M059J (cell line): Measurements from ENCODE around the gene FBXO21. TPM values are rescaled to one million over a fixed set of nuclear protein-coding genes. Genes with fewer than 3 reads are reported as not detected.
"Not testable (repeated sequence)": the region's sequence is repeated elsewhere in the genome, so short reads cannot be mapped to it uniquely, and the experiment has no call there.

Source experiments
- DNase-seq: peaks from one replicate; pipeline ENCODE4 v3.0.0-alpha.2; 2012; ENCODE audit warnings: low read depth
- total RNA-seq: library from RNA; depleted of rRNA; stranded (reverse); fragments of >200 nt; shearing (Covaris generic); gene quantifications from 2 replicates; pipeline ENCODE4 v1.2.3, GENCODE V29; 2014; rRNA removed

The FBXO21 gene
- total RNA-seq, 1 experiment from 2014 or later, result 63.2 TPM

DNA sequence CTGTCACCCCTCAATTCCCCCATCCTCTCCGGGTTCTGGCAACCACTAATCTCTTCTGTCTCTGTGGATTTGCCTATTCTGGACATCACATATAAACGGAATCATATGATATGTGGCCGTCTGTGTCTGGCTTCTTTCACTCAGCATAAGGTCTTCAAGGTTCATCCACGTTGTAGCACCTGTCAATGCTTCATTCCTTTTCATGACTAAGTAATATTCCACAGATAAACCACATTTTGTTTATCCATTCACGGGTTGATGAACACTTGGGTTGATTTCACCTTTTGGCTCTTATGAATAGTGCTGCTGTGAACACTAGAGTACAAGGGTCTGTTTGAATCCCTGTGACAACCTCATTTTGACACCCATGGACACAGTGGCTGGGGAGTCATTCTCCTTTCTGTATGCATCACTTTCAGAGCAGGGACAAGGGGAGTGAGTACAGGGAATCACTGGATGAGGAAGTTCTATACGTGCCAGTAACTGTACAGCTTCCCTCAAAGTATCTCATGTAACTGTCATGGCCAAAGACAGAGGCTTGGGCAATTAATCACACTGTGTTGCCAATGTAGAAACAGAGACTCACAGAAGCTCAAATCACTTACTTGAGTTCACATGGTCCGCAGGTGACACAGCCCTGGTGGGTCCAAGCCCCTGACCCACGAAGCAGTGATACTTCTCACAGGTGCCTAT, 80.2 kb downstream of the FBXO21 start:
- no peak for DNase-seq

- no peak for DNase-seq
These were observed 84.4 kb downstream of the FBXO21 start for GRCh38 chr12:117105902-117106301.

GRCh38 chr12:117104003-117104402, 86.3 kb downstream of the FBXO21 start:
- not testable (repeated sequence) for DNase-seq

DNA sequence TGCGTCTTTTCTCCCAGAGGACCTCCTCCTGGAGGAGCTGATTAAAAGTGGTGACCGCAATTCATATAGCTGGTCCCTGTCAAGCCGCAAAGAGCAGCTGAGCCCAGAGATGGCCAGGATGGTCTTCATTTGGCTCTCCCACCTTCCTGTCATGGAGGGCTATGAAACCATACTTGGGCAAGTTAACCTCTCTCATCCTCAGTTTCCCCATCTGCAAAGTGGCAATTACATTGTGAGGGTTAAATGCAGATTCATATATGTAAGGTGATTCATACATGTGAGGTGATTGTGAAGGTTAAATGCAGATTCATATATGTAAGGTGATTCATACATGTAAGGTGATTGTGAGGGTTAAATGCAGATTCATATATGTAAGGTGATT, 87.5 kb downstream of the FBXO21 start:
- DNase-seq, result no peak

- DNase-seq, result no peak
These were observed 88.1 kb downstream of the FBXO21 start for GRCh38 chr12:117101953-117102799.

DNA sequence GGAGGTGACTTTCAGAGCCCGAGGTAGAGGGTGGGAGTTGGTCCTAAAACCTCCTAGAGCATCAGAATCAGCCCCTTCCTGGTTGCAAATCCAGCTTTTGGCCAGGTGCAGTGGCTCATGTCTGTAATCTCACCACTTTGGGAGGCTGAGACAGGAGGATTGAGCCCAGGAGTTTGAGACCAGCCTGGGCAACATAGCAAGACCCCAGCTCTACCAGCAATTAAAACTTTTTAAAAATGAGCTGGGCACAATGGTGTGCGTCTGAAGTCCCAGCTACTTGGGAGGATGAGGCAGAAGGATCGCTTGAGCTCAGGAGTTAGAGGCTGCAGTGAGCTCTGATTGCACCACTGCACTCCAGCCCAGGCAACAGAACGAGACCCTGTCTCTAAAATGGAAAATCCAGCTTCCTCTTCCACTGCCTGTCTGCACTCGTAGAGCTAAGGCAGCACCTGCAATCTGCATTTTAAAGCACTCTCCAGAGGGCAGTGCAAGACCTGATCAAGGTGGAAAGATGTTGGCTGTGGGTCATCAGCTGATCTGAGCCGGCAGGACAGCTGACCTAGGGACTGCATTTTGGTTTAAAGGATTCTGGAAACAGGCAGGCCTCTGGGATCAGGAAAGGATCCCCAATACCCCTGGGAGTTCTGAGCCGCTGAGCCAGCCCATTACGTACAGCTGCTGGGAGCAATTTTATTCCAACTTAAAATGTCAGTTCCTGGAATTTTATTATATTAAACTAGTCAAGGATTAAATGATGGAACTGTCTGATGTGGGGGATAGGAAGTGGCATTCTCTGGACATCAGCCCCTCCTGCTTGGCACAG, 89.2 kb downstream of the FBXO21 start:
- DNase-seq, result no peak

DNA sequence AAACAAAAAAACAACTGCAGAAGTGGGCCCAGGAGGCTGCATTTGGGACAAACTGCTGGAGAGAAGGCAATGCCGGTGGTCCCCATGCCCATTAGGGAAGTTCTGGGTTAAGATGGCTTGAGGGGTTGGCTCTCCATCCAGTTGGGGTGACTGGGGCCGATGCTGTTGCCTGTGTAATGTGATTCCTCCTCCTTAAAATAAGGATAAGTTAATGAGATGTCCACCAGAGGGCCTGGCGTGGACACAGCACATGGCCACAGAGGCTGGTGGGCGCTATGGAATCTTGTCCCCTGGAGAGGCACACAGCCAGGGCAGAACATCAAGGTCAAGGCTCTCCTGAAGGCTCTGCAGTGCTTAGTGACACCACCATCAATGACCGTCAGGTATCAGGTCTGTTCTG, 90.0 kb downstream of the FBXO21 start:
- DNase-seq, result peak; percentile 13

DNA sequence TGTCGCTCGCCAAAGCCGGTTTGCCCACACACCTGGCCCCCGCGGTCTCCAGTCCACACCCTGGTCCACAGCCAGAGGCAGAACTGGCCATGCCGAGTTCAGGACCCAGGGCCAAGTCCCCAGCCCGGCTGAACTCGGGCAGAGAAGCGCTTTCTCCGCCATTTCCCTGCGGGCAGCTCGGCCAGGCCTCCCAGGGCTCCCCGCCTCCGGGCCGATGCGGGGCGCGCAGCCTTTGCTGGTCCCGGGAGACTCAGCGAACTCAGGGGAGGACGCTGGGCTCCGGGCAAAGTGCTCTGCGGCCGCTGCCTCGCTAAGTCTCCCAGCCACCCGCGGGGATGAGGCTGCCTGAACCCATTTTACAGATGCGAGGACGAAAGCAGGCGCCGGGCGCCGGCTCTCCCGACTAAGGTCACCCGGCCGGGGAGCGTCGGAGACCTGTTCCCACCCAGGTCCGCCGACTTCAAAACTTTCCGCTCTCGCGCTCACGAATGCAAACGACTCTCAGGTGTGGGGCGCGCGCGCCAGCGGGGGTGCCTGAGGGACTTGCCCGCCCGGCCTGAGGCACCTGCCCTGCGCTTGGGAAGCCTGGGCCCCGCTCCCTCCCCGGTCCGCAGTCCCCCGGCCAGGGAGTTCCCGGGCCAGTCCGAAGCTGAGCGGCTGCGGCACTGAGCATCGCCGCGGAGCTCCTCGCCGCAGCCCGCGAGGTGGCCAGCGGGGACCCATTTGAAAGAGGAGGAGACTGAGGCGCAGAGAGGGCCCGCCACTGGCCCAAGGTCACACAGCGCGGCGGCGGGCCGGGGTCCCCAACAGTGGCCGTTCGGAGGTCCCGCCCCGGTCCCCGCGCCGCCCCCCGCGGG, 91.7 kb downstream of the FBXO21 start:
- DNase-seq, result no peak

DNA sequence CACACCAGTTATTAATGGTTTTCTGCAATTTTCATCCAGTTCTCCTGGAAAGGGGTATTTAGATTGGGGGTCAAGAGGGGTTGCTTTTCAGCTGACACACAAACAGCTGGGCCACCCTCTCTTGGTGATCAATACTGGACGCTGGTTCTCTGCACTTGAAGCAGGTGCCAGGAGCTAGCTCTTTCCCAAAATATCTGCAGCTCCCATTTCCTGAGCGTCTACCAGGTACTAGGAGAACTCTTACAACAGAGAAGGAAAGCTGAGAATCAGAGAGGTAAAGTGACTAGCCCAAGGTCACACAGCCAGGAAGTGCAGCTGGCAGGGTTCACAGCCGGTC, 92.3 kb downstream of the FBXO21 start:
- DNase-seq, result no peak

DNA sequence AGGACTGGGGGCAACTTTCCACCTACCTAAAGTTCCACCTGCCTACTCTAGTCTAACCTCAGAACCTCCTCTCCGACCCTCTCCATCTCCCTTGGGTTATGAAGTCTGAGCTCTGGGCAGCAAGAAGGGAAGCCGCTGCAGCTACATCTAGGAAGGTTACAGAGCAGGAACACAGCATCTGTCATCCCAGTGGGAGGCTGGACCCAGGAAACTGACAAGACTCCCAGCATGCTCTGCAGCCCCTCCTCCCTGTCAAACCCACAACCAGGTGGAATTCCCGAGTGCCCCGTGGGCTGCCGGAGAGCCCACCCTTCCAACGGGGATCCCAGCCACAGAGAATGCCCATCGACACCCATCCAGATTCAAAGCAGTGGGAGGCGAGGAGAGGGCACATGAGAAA, 93.1 kb downstream of the FBXO21 start:
- no peak for DNase-seq

- DNase-seq, result no peak
These were observed 93.7 kb downstream of the FBXO21 start for GRCh38 chr12:117096501-117097042.

GRCh38 chr12:117095191-117095590, 95.1 kb downstream of the FBXO21 start:
- not testable (repeated sequence) for DNase-seq

GRCh38 chr12:117093918-117094630, 96.2 kb downstream of the FBXO21 start:
- no peak for DNase-seq

GRCh38 chr12:117093431-117093830, 96.8 kb downstream of the FBXO21 start:
- DNase-seq, result no peak

DNA sequence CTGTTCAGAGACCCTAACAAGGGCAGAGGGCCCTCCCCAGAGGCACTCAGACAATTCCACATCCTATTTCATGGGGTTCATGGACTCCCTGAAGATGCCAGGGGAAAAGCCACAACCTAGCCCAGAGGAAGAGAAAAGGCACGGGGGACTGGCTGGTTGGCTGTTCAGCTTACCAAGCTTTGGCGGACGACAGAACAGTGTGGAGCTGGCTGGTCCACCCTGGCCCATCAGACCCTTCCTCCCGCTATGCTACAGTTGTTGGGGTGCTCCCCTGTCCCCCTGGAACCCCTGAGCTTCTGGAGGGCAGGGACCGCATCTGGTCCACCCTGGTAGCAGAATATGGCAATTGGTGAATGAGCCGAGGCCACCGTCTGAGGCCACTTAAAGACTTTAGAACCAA, 97.4 kb downstream of the FBXO21 start:
- no peak for DNase-seq

GRCh38 chr12:117092511-117092780, 97.8 kb downstream of the FBXO21 start:
- DNase-seq, result no peak

Other genes with a start within 250 kb of the FBXO21 start
- gene TESC, start 91.1 kb downstream of the FBXO21 start, total RNA-seq, result not detected in 2 replicates
- gene NOS1, start 171.2 kb upstream of the FBXO21 start, total RNA-seq, result 0.05 TPM in 1 of 2 replicates, not detected in the other